Fibroblast of lung (primary cell): Measurements from ENCODE around the gene KIF13A. TPM values are rescaled to one million over a fixed set of nuclear protein-coding genes. Genes with fewer than 3 reads are reported as not detected.
A peak's percentile ranks its signal among the peaks of the same experiment; 100 is the strongest.

Source experiments
- DNase-seq, 2 donors: peaks; one replicate each; pipeline versions ENCODE4 v3.0.0 to v3.0.0-alpha.2; 2010; ENCODE audit warnings: low read depth in 2 of 2
- H2AFZ ChIP-seq: 2 replicates; pipeline ENCODE4 v1.5.1; 2012; ENCODE audit warnings: low read length, control low read depth, inconsistent platforms
- H3K27ac ChIP-seq: 2 replicates; pipeline ENCODE4 v1.5.1; 2011; ENCODE audit warnings: low read length, control low read depth; ENCODE audit not compliant: insufficient read depth
- H3K27me3 ChIP-seq: 2 replicates; pipeline ENCODE4 v1.5.1; 2011; ENCODE audit warnings: mild to moderate bottlenecking, low read length; ENCODE audit not compliant: control insufficient read depth, insufficient read depth
- H3K36me3 ChIP-seq: 2 replicates; pipeline ENCODE4 v1.5.1; 2011; ENCODE audit warnings: low read length; ENCODE audit not compliant: control insufficient read depth, insufficient read depth
- H3K4me1 ChIP-seq: 2 replicates; pipeline ENCODE4 v1.5.1; 2011; ENCODE audit warnings: low read length; ENCODE audit not compliant: control insufficient read depth, insufficient read depth; ENCODE audit errors: extremely low read depth
- H3K4me2 ChIP-seq: 2 replicates; pipeline ENCODE4 v1.5.1; 2011; ENCODE audit warnings: low read length, control low read depth; ENCODE audit not compliant: insufficient read depth; ENCODE audit errors: extremely low read depth
- H3K4me3 ChIP-seq, 4 experiments: fragments of 200-600 bp in 1 of 4; sonication (generic) in 1 of 4; replicated peaks in 1 of 4; 2 replicates each; pipeline ENCODE4 v1.5.1; 2011 to 2016; ENCODE audit warnings: low read length in 4 of 4, low read depth in 3 of 4, mild to moderate bottlenecking in 3 of 4, control low read depth in 2 of 4, inconsistent platforms in 1 of 4, mixed read lengths in 1 of 4; ENCODE audit not compliant: insufficient read depth in 1 of 4; ENCODE audit errors: control extremely low read depth in 1 of 4
- H3K79me2 ChIP-seq: 2 replicates; pipeline ENCODE4 v1.5.1; 2012; ENCODE audit warnings: mild to moderate bottlenecking, low read length, inconsistent platforms; ENCODE audit not compliant: control insufficient read depth, insufficient read depth
- H3K9ac ChIP-seq: 2 replicates; pipeline ENCODE4 v1.5.1; 2011; ENCODE audit warnings: mild to moderate bottlenecking, low read length, control low read depth; ENCODE audit not compliant: insufficient read depth
- H3K9me3 ChIP-seq: 2 replicates; pipeline ENCODE4 v1.5.1; 2012; ENCODE audit warnings: low read depth, low read length; ENCODE audit not compliant: control insufficient read depth, insufficient read depth
- H4K20me1 ChIP-seq: 2 replicates; pipeline ENCODE4 v1.5.1; 2011; ENCODE audit warnings: low read length; ENCODE audit not compliant: control insufficient read depth, insufficient read depth; ENCODE audit errors: extremely low read depth
- EZH2 ChIP-seq: IDR thresholded peaks from 2 replicates; pipeline ENCODE4 v1.5.1; 2012; ENCODE audit warnings: low read length, control low read depth, mild to moderate bottlenecking; ENCODE audit errors: missing control alignments
- polyA plus RNA-seq, 2 donors: library from polyadenylated mRNA; depleted of rRNA in 1 of 2; stranded (reverse) in 1 of 2; unstranded in 1 of 2; fragments of >200 nt; gene quantifications; 2 replicates each; pipeline ENCODE4 v1.2.1, GENCODE V29; 2011 to 2012; ENCODE audit warnings: missing spikeins in 1 of 2
- total RNA-seq: library from RNA; depleted of rRNA; stranded (reverse); fragments of >200 nt; gene quantifications from 2 replicates; pipeline ENCODE4 v1.2.1, GENCODE V29; 2014
- TF ChIP-seq, protein P1 (sequence below), 2 donors: IDR thresholded peaks in 1 of 2; conservative IDR thresholded peaks in 1 of 2; 1 replicate in 1 of 2; 2 replicates in 1 of 2; pipeline ENCODE4 v1.5.1; 2011 to 2012; ENCODE audit warnings: low read length in 2 of 2, control low read depth in 1 of 2, inconsistent platforms in 1 of 2, low read depth in 1 of 2, mild to moderate bottlenecking in 1 of 2

Gene KIF13A
- total and polyA plus RNA-seq, 2 donors (not counting 1 experiment from before 2014, with no cell fraction given) = 52.3 to 114 TPM

DNA sequence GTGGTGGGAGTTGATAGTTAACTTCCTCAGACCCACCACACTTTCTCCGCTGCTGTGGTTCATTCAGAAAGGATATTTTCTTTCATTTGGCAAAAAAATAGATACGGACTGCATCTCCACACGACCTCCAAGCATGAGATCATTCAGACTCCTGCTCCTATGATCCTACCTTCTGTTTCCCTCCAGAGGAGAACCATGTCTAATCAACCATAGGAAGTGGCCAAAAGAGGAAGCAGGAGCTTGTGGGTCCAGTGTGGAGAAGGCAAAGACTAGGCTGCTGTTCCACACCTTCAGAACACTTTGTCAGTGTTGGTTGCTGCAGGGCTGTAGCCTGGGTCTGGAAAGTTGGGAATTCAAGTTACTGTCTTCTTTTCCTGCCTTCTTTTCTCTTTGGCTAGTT lies 10.6 kb upstream of the KIF13A start:
- no peak overlapping the region for H2AFZ ChIP-seq
- no peak overlapping the region for H3K4me3 ChIP-seq
- no peak overlapping the region for H3K27ac ChIP-seq
- TF ChIP-seq, protein P1, sequence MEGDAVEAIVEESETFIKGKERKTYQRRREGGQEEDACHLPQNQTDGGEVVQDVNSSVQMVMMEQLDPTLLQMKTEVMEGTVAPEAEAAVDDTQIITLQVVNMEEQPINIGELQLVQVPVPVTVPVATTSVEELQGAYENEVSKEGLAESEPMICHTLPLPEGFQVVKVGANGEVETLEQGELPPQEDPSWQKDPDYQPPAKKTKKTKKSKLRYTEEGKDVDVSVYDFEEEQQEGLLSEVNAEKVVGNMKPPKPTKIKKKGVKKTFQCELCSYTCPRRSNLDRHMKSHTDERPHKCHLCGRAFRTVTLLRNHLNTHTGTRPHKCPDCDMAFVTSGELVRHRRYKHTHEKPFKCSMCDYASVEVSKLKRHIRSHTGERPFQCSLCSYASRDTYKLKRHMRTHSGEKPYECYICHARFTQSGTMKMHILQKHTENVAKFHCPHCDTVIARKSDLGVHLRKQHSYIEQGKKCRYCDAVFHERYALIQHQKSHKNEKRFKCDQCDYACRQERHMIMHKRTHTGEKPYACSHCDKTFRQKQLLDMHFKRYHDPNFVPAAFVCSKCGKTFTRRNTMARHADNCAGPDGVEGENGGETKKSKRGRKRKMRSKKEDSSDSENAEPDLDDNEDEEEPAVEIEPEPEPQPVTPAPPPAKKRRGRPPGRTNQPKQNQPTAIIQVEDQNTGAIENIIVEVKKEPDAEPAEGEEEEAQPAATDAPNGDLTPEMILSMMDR (conservative IDR thresholded peaks at IDR 0.05 in 1 of 2, IDR thresholded peaks at IDR 0.05 in 1 of 2; ENCODE audit: low read depth in 1 of 2, low read length in 2 of 2) = no peak
- no peak for TF ChIP-seq EZH2
- no peaks in the 10 kb centered on the region for H3K79me2 ChIP-seq
- H3K27me3 ChIP-seq = no peaks in the 10 kb centered on the region
- H3K9me3 ChIP-seq = no peaks in the 10 kb centered on the region
- no peaks in the 10 kb centered on the region for H4K20me1 ChIP-seq
- H3K4me1 ChIP-seq = peaks cover 2% of the 10 kb centered on the region
- no peak for DNase-seq
- no peak overlapping the region for H3K9ac ChIP-seq
- no peaks in the 10 kb centered on the region for H3K36me3 ChIP-seq
- no peak overlapping the region for H3K4me2 ChIP-seq

DNA sequence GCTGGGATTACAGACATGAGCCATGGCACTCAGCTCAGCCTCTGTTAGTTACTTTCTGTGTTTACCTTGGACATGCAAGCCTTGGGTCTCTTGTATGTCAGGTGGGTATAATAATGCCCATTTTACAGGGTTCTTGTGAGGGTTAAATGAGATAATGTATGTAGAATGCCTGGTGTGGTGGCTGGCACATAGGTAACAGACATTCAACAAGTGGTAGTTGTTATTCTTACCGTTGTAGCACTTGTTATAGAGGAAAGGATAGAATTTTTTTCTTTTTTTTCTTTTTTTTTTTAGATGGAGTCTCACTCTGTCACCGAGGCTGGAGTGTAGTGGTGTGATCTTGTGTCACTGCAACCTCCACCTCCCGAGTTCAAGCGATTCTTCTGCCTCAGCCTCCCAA lies 8.0 kb upstream of the KIF13A start:
- no peaks in the 10 kb centered on the region for H3K79me2 ChIP-seq
- no peaks in the 10 kb centered on the region for H4K20me1 ChIP-seq
- no peaks in the 10 kb centered on the region for H3K27me3 ChIP-seq
- TF ChIP-seq, protein P1 (conservative IDR thresholded peaks at IDR 0.05 in 1 of 2, IDR thresholded peaks at IDR 0.05 in 1 of 2; ENCODE audit: low read depth in 1 of 2, low read length in 2 of 2) = no peak
- no peak for TF ChIP-seq EZH2
- H3K4me3 ChIP-seq = no peak overlapping the region
- no peak overlapping the region for H3K27ac ChIP-seq
- no peak overlapping the region for H3K9ac ChIP-seq
- H3K36me3 ChIP-seq = no peaks in the 10 kb centered on the region
- no peak overlapping the region for H2AFZ ChIP-seq
- no peak for DNase-seq
- no peak overlapping the region for H3K4me2 ChIP-seq
- H3K4me1 ChIP-seq = peaks cover 7% of the 10 kb centered on the region
- no peaks in the 10 kb centered on the region for H3K9me3 ChIP-seq

GRCh38 chr6:17994019-17994418 lies 6.6 kb upstream of the KIF13A start:
- no peak overlapping the region for H3K9ac ChIP-seq
- no peaks in the 10 kb centered on the region for H3K36me3 ChIP-seq
- H2AFZ ChIP-seq = no peak overlapping the region
- no peak overlapping the region for H3K4me3 ChIP-seq
- no peaks in the 10 kb centered on the region for H3K79me2 ChIP-seq
- H3K27ac ChIP-seq = peak overlapping the region; percentile 73
- H3K27me3 ChIP-seq = no peaks in the 10 kb centered on the region
- H3K9me3 ChIP-seq = no peaks in the 10 kb centered on the region
- DNase-seq = peak; percentile 36 to 46
- TF ChIP-seq, protein P1 (conservative IDR thresholded peaks at IDR 0.05 in 1 of 2, IDR thresholded peaks at IDR 0.05 in 1 of 2; ENCODE audit: low read depth in 1 of 2, low read length in 2 of 2) = no peak
- TF ChIP-seq EZH2 = no peak
- H3K4me2 ChIP-seq = no peak overlapping the region
- no peaks in the 10 kb centered on the region for H4K20me1 ChIP-seq
- peaks cover 7% of the 10 kb centered on the region for H3K4me1 ChIP-seq
